Sigmoid colon (tissue), 7 donors: ENCODE data around the gene RAD23B. TPM values are rescaled to one million over a fixed set of nuclear protein-coding genes. Genes with fewer than 3 reads are reported as not detected.

Experiments used
- DNase-seq: peaks from one replicate; pipeline ENCODE4 v3.0.0-alpha.2; 2019
- H3K27ac ChIP-seq, 4 donors: fragments of 200-600 bp; sonication (generic); one replicate each; pipeline ENCODE4 v1.5.1; 2016 to 2019; ENCODE audit warnings: mild to moderate bottlenecking in 1 of 4
- H3K27me3 ChIP-seq, 3 donors: fragments of 200-600 bp; sonication (generic); one replicate each; pipeline ENCODE4 v1.5.1; 2019; ENCODE audit warnings: mild to moderate bottlenecking in 1 of 3
- H3K36me3 ChIP-seq, 4 donors: fragments of 200-600 bp; sonication (generic); one replicate each; pipeline ENCODE4 v1.5.1; 2016 to 2019
- H3K4me1 ChIP-seq, 4 donors: fragments of 200-600 bp; sonication (generic); one replicate each; pipeline ENCODE4 v1.5.1; 2017 to 2019
- H3K4me3 ChIP-seq, 4 donors: fragments of 200-600 bp; sonication (generic); one replicate each; pipeline ENCODE4 v1.5.1; 2017 to 2019; ENCODE audit warnings: mild to moderate bottlenecking in 2 of 4, moderate library complexity in 1 of 4
- H3K9me3 ChIP-seq, 4 donors: fragments of 200-600 bp in 3 of 4; sonication (generic) in 3 of 4; one replicate each; pipeline versions ENCODE4 v1.5.1 to v1.6.1; 2013 to 2019
- CTCF ChIP-seq, 4 experiments: fragments of 450-650 bp in 3 of 4; fragments of 200-600 bp in 1 of 4; IDR thresholded peaks; one replicate each; pipeline ENCODE4 v1.5.1; 2016 to 2019; ENCODE audit warnings: antibody characterized with exemption in 4 of 4, mild to moderate bottlenecking in 3 of 4, moderate library complexity in 2 of 4
- EP300 ChIP-seq, 4 donors: sonication (generic); formaldehyde crosslinking; IDR thresholded peaks; one replicate each; pipeline ENCODE4 v1.6.1; 2017; ENCODE audit warnings: antibody characterized with exemption in 4 of 4
- POLR2A ChIP-seq, 2 donors: fragments of 450-650 bp; IDR thresholded peaks; one replicate each; pipeline ENCODE4 v1.6.1; 2016; ENCODE audit warnings: antibody characterized with exemption in 2 of 2, mild to moderate bottlenecking in 2 of 2, moderate library complexity in 2 of 2
- POLR2AphosphoS5 ChIP-seq, 4 donors: sonication (generic); formaldehyde crosslinking; IDR thresholded peaks; one replicate each; pipeline ENCODE4 v1.6.1; 2017; ENCODE audit warnings: antibody characterized with exemption in 4 of 4
- WGBS, 2 donors: extraction: QIAGEN DNeasy Blood & Tissue Kit; methylation state at CpG; one replicate each; pipeline ENCODE4 v1.1.7; 2013; 5-methylcytosine and 5-hydroxymethylcytosine counted together
- intact Hi-C: fragments of 100-400 bp; cut with DNase I; formaldehyde crosslinking; loops from one replicate; pipeline ENCODE4 v1.15.1; 2023
- polyA plus RNA-seq, 3 donors: library from polyadenylated mRNA; stranded (reverse); fragments of 200-250 nt; gene quantifications; one replicate each; pipeline ENCODE4 v1.2.3, GENCODE V29; 2013
- total RNA-seq, 4 donors: library from RNA; depleted of rRNA; stranded (reverse); fragments of >200 nt; gene quantifications; one replicate each; pipeline ENCODE4 v1.1.0, GENCODE V29; 2016
- donor health status: healthy with polysubstance abuse.
- donor health status: Bipolar disorder and iron deficiency.
- donor health status: healthy.

The RAD23B gene
- total and polyA plus RNA-seq, 7 donors: 58.3 to 74.3 (median 62.4) TPM

- Histone ChIP-seq H3K4me3 (no peak overlapping the region), H3K27me3 (no peaks in the 10 kb centered on the region), H3K9me3 (no peaks in the 10 kb centered on the region), H3K27ac (no peak overlapping the region), H3K4me1 (peaks cover 0 to 42% (median 26%) of the 10 kb centered on the region in 4 donors), H3K36me3 (no peaks in the 10 kb centered on the region)
- 95 to 97% methylated on average over 3 of the region's 3 CpGs for WGBS, 2 donors
- DNase-seq: no peak
- intact Hi-C loops: loop anchor here (10.0 kb wide), 3 partner anchors 354 to 774 kb away; no protein-coding TSS in a partner anchor
- no peak for TF ChIP-seq POLR2AphosphoS5 (IDR thresholded peaks at IDR 0.05)
- TF ChIP-seq EP300 (IDR thresholded peaks at IDR 0.05): no peak
- no peak for TF ChIP-seq POLR2A (IDR thresholded peaks at IDR 0.05)
- TF ChIP-seq CTCF (IDR thresholded peaks at IDR 0.05): no peak
Observed at GRCh38 chr9:107280543-107280942, 2.5 kb upstream of the RAD23B start.

- intact Hi-C loops: loop anchor here (10.0 kb wide), 3 partner anchors 354 to 774 kb away; no protein-coding TSS in a partner anchor
- no peak overlapping the region for H3K27ac ChIP-seq
- TF ChIP-seq CTCF (IDR thresholded peaks at IDR 0.05) (no peak), EP300 (IDR thresholded peaks at IDR 0.05) (no peak)
- no peaks in the 10 kb centered on the region for H3K36me3 ChIP-seq
- H3K27me3 ChIP-seq: no peaks in the 10 kb centered on the region
- peaks cover 0 to 42% (median 32%) of the 10 kb centered on the region in 4 donors for H3K4me1 ChIP-seq
- no peak overlapping the region for H3K4me3 ChIP-seq
- DNase-seq: no peak
- no peaks in the 10 kb centered on the region for H3K9me3 ChIP-seq
- 46 to 53% methylated on average over 1 of the region's 1 CpG for WGBS, 2 donors
Observed at GRCh38 chr9:107281184-107281583, 1.9 kb upstream of the RAD23B start.

- Histone ChIP-seq H3K27me3 (no peaks in the 10 kb centered on the region), H3K4me3 (peak overlapping the region; percentile 40 to 99 (median 96)), H3K36me3 (no peaks in the 10 kb centered on the region), H3K27ac (peak overlapping the region; percentile 85 to 100 (median 99)), H3K9me3 (no peaks in the 10 kb centered on the region), H3K4me1 (peaks cover 0 to 42% (median 30%) of the 10 kb centered on the region in 4 donors)
- WGBS, 2 donors: 23 to 30% methylated on average over 13 of the region's 13 CpGs
- intact Hi-C loops: loop anchor here (10.0 kb wide), 3 partner anchors 353 to 773 kb away; no protein-coding TSS in a partner anchor
- no peak for DNase-seq
- TF ChIP-seq EP300 (IDR thresholded peaks at IDR 0.05): no peak
- no peak for TF ChIP-seq POLR2A (IDR thresholded peaks at IDR 0.05)
- no peak for TF ChIP-seq CTCF (IDR thresholded peaks at IDR 0.05)
- TF ChIP-seq POLR2AphosphoS5 (IDR thresholded peaks at IDR 0.05): no peak
Observed at GRCh38 chr9:107281922-107282667, 984 bp upstream of the RAD23B start.

GRCh38 chr9:107283623-107284616, 841 bp downstream of the RAD23B start:
- intact Hi-C loops: loop anchor here (10.0 kb wide), 3 partner anchors 351 to 771 kb away; no protein-coding TSS in a partner anchor

More at GRCh38 chr9:107283623-107284616, 841 bp downstream of the RAD23B start:
- no peaks in the 10 kb centered on the region for H3K27me3 ChIP-seq
- peak; percentile 85 for DNase-seq
- no peaks in the 10 kb centered on the region for H3K9me3 ChIP-seq
- TF ChIP-seq POLR2AphosphoS5 (IDR thresholded peaks at IDR 0.05) (peak in 2 of 4 donors; percentile 45 to 60), POLR2A (IDR thresholded peaks at IDR 0.05) (no peak)
- H3K27ac ChIP-seq: peak overlapping the region; percentile 99 to 100 (median 99)
- no peaks in the 10 kb centered on the region for H3K36me3 ChIP-seq
- 1% methylated on average over 55 of the region's 55 CpGs for WGBS, 2 donors
- peaks cover 0 to 53% (median 36%) of the 10 kb centered on the region in 4 donors for H3K4me1 ChIP-seq
- H3K4me3 ChIP-seq: peak overlapping the region; percentile 94 to 99 (median 96)
